NCI-H1105 (cell line): Measurements from ENCODE around the gene CFAP119.

ENCODE experiments used
- DNase-seq: peaks from one replicate; lab custom pipeline; 2025; lab: John Stamatoyannopoulos, UW

The CFAP119 gene

GRCh38 chr16:30710971-30711370 lies 50.9 kb downstream of the CFAP119 start:
- no peak for DNase-seq
